NCI-H345 treated with DMSO at 0.1 percent for 48 hours (cell line): ENCODE data around the gene PRKG1.

Experiments used
- DNase-seq: peaks from one replicate; lab custom pipeline; 2025; ENCODE audit not compliant: unreplicated experiment; lab: John Stamatoyannopoulos, UW

The PRKG1 gene

GRCh38 chr10:51955696-51956095, 881.4 kb downstream of the PRKG1 start:
- DNase-seq: no peak

- no peak for DNase-seq
Measured at GRCh38 chr10:51956822-51957221, 882.5 kb downstream of the PRKG1 start.

- DNase-seq: peak; percentile 9
Measured at GRCh38 chr10:51960494-51960895, 886.2 kb downstream of the PRKG1 start.

- no peak for DNase-seq
Measured at GRCh38 chr10:51961401-51961800, 887.1 kb downstream of the PRKG1 start.

GRCh38 chr10:51964630-51965029, 890.3 kb downstream of the PRKG1 start:
- DNase-seq: no peak

GRCh38 chr10:51965451-51965850, 891.2 kb downstream of the PRKG1 start:
- DNase-seq: no peak

GRCh38 chr10:51972733-51973346, 898.6 kb downstream of the PRKG1 start:
- DNase-seq: no peak

- DNase-seq: no peak
Measured at GRCh38 chr10:51980752-51981151, 906.5 kb downstream of the PRKG1 start.

GRCh38 chr10:51981731-51982130, 907.4 kb downstream of the PRKG1 start:
- no peak for DNase-seq

- DNase-seq: no peak
Measured at GRCh38 chr10:51983481-51983880, 909.2 kb downstream of the PRKG1 start.

- DNase-seq: no peak
Measured at GRCh38 chr10:51985336-51985735, 911.0 kb downstream of the PRKG1 start.

GRCh38 chr10:51986516-51986915, 912.2 kb downstream of the PRKG1 start:
- DNase-seq: no peak

- DNase-seq: no peak
Measured at GRCh38 chr10:51993475-51993874, 919.2 kb downstream of the PRKG1 start.

GRCh38 chr10:51999096-51999495, 924.8 kb downstream of the PRKG1 start:
- DNase-seq: no peak

GRCh38 chr10:52004342-52004949, 930.2 kb downstream of the PRKG1 start:
- DNase-seq: peak; percentile 15

GRCh38 chr10:52007091-52007490, 932.8 kb downstream of the PRKG1 start:
- no peak for DNase-seq

- DNase-seq: no peak
Measured at GRCh38 chr10:52011118-52011517, 936.8 kb downstream of the PRKG1 start.

- DNase-seq: no peak
Measured at GRCh38 chr10:52019077-52019555, 944.8 kb downstream of the PRKG1 start.

- DNase-seq: no peak
Measured at GRCh38 chr10:52019656-52020055, 945.4 kb downstream of the PRKG1 start.

GRCh38 chr10:52020173-52020572, 945.9 kb downstream of the PRKG1 start:
- no peak for DNase-seq

- no peak for DNase-seq
Measured at GRCh38 chr10:52020702-52021101, 946.4 kb downstream of the PRKG1 start.

- no peak for DNase-seq
Measured at GRCh38 chr10:52027055-52027705, 952.9 kb downstream of the PRKG1 start.
